ENCODE results near the gene SLC27A5. TPM values are rescaled to one million over a fixed set of nuclear protein-coding genes. Genes with fewer than 3 reads are reported as not detected.
A peak's percentile ranks its signal among the peaks of the same experiment; 100 is the strongest.

SLC27A5 gene, protein sequence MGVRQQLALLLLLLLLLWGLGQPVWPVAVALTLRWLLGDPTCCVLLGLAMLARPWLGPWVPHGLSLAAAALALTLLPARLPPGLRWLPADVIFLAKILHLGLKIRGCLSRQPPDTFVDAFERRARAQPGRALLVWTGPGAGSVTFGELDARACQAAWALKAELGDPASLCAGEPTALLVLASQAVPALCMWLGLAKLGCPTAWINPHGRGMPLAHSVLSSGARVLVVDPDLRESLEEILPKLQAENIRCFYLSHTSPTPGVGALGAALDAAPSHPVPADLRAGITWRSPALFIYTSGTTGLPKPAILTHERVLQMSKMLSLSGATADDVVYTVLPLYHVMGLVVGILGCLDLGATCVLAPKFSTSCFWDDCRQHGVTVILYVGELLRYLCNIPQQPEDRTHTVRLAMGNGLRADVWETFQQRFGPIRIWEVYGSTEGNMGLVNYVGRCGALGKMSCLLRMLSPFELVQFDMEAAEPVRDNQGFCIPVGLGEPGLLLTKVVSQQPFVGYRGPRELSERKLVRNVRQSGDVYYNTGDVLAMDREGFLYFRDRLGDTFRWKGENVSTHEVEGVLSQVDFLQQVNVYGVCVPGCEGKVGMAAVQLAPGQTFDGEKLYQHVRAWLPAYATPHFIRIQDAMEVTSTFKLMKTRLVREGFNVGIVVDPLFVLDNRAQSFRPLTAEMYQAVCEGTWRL
- total RNA-seq (2021) = 16.7 and 17.1 TPM in 2 replicates
- long read RNA-seq, partial matches to known transcripts = 0 of 11 reads
- long read RNA-seq, other reads (novel, unspliced or antisense) = 7 of 11 reads

DNA sequence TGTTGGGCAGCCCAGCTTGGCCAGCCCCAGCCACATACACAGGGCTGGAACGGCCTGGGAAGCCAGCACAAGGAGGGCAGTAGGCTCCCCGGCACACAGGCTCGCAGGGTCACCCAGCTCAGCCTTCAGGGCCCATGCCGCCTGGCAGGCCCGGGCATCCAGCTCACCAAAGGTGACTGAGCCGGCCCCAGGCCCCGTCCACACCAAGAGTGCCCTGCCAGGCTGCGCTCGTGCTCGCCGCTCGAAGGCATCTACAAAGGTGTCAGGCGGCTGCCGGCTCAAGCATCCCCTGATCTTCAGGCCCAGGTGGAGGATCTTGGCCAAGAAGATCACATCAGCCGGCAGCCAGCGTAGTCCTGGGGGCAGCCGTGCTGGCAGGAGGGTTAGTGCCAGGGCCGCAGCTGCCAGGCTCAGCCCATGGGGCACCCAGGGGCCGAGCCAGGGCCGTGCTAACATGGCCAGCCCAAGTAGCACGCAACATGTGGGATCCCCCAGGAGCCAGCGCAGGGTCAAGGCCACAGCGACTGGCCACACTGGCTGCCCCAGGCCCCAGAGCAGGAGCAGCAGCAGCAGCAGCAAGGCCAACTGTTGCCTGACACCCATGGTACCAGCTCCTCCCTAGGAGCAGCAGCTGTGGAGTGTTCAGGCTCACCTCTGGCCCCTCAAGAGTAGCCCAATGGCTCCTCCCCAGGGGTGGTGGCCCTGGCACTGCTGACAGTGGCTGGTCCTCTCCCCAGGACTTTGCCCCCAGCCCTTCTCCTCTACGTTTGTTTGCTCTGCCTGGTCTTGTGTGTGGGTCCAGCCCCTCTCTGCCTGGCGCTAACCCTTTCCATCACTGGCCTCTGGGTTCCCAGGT is at the start of gene SLC27A5:
TSS of gene SLC27A5 (minus strand) at position 640 of the 856 bp plus-strand sequence. CDS start at position 603, 37 bp downstream.
- H3K4me3 Mint-ChIP-seq = no peak within 1 kb of the TSS
- Histone ChIP-seq H3K9ac (ENCODE audit: extremely low read depth, insufficient read length, low read length) (no peak within 1 kb of the TSS), H3K23me2 (ENCODE audit: insufficient read length, low read depth, low read length, poor library complexity, severe bottlenecking) (peaks cover 4% of the 10 kb centered on the region), H2BK20ac (ENCODE audit: low read depth, low read length, poor library complexity, severe bottlenecking) (no peak within 1 kb of the TSS), H4K91ac (ENCODE audit: insufficient read length, low read depth, low read length) (no peak within 1 kb of the TSS), H2BK12ac (ENCODE audit: insufficient read length, low read depth, low read length) (no peak within 1 kb of the TSS), H3T11ph (ENCODE audit: low read length) (no peak within 1 kb of the TSS), H2BK5ac (ENCODE audit: insufficient read length, low read length) (no peak within 1 kb of the TSS), H3K79me2 (ENCODE audit: insufficient read depth, low read length) (no peaks in the 10 kb centered on the region), H2BK15ac (ENCODE audit: low read depth, low read length) (no peak within 1 kb of the TSS), H3K4me2 (ENCODE audit: insufficient read depth, insufficient read length, low read length) (no peak within 1 kb of the TSS), H3K4ac (ENCODE audit: low read depth, low read length) (no peak within 1 kb of the TSS), H3K4me1 (ENCODE audit: insufficient read depth, low read length) (no peaks in the 10 kb centered on the region), H4K8ac (replicated peaks; ENCODE audit: insufficient read length, low read depth, low read length) (no peak within 1 kb of the TSS), H3K9me3 (ENCODE audit: control insufficient read depth, low read depth, low read length) (no peaks in the 10 kb centered on the region), H3K27ac (ENCODE audit: insufficient read length, low read depth, low read length) (no peak within 1 kb of the TSS), H3K18ac (ENCODE audit: insufficient read length, low read depth, low read length) (no peak within 1 kb of the TSS), H3K14ac (ENCODE audit: insufficient read depth, low read length) (no peak within 1 kb of the TSS), H3K56ac (ENCODE audit: insufficient read length, low read depth, low read length) (no peak within 1 kb of the TSS), H3K27me3 (ENCODE audit: insufficient read depth, low read length) (no peaks in the 10 kb centered on the region), H3K23ac (ENCODE audit: insufficient read length, low read depth, low read length) (no peak within 1 kb of the TSS), H3K79me1 (ENCODE audit: insufficient read depth, low read depth, low read length, poor library complexity, severe bottlenecking) (no peaks in the 10 kb centered on the region), H2AK5ac (ENCODE audit: insufficient read length, low read length) (no peak within 1 kb of the TSS), H2BK120ac (ENCODE audit: low read depth, low read length, poor library complexity, severe bottlenecking) (no peak within 1 kb of the TSS), H4K20me1 (ENCODE audit: control insufficient read depth, insufficient read depth, insufficient read length) (no peaks in the 10 kb centered on the region), H2AFZ (ENCODE audit: low read length) (no peak within 1 kb of the TSS), H4K5ac (ENCODE audit: insufficient read length, low read depth, low read length) (no peak within 1 kb of the TSS)
- peaks cover 18 to 20% of the 10 kb centered on the region in 2 experiments for H3K4me1 Mint-ChIP-seq
- DNase-seq = no peak
- peaks cover 5 to 18% (median 13%) of the 10 kb centered on the region in 3 experiments; a peak in 6 of 7 replicates for H3K36me3 Mint-ChIP-seq (ENCODE audit: insufficient read depth in 1 of 3, low read depth in 3 of 3)
- TF ChIP-seq, protein P1, sequence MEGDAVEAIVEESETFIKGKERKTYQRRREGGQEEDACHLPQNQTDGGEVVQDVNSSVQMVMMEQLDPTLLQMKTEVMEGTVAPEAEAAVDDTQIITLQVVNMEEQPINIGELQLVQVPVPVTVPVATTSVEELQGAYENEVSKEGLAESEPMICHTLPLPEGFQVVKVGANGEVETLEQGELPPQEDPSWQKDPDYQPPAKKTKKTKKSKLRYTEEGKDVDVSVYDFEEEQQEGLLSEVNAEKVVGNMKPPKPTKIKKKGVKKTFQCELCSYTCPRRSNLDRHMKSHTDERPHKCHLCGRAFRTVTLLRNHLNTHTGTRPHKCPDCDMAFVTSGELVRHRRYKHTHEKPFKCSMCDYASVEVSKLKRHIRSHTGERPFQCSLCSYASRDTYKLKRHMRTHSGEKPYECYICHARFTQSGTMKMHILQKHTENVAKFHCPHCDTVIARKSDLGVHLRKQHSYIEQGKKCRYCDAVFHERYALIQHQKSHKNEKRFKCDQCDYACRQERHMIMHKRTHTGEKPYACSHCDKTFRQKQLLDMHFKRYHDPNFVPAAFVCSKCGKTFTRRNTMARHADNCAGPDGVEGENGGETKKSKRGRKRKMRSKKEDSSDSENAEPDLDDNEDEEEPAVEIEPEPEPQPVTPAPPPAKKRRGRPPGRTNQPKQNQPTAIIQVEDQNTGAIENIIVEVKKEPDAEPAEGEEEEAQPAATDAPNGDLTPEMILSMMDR (conservative IDR thresholded peaks at IDR 0.05) = no peak
- peaks cover 8 to 12% of the 10 kb centered on the region in 2 experiments for H3K9me3 Mint-ChIP-seq
- peak within 1 kb of the TSS in 1 of 3 experiments; percentile 63; a peak in 1 of 7 replicates for H3K27ac Mint-ChIP-seq
- H3K27me3 Mint-ChIP-seq (ENCODE audit: low read depth) = peaks cover 11% of the 10 kb centered on the region
- WGBS (ENCODE audit: extremely low coverage, insufficient read length, low lambda C conversion rate) = no CpG with 5 or more reads among the region's 25 CpGs
